Measurements from ENCODE around the gene MYO1B. TPM values are rescaled to one million over a fixed set of nuclear protein-coding genes. Genes with fewer than 3 reads are reported as not detected.
A peak's percentile ranks its signal among the peaks of the same experiment; 100 is the strongest.

MYO1B gene
- total and polyA plus RNA-seq, 2 of the 4 experiments (the other 2 are of a cell fraction): 57.2 to 116 TPM

GRCh38 chr2:191245869-191246531 is 796 bp downstream of the MYO1B start:
- peak overlapping the region; percentile 97 for H3K4me3 ChIP-seq (ENCODE audit: insufficient read depth, low read depth, low read length)
- H3K4ac ChIP-seq (ENCODE audit: low read depth, low read length): peak overlapping the region; percentile 95
- peak; percentile 65; the same call in 1 of the 2 replicates for TF ChIP-seq MXI1 (IDR thresholded peaks at IDR 0.05; ENCODE audit: borderline replicate concordance, low read depth, low read length)
- no peak for TF ChIP-seq CTCF (conservative IDR thresholded peaks at IDR 0.05; ENCODE audit: low read depth, low read length)
- TF ChIP-seq BHLHE40 (IDR thresholded peaks at IDR 0.05; ENCODE audit: low read depth, low read length): peak; percentile 90
- no peak for TF ChIP-seq RCOR1 (IDR thresholded peaks at IDR 0.05; ENCODE audit: insufficient replicate concordance, low read length)
- TF ChIP-seq MAZ (IDR thresholded peaks at IDR 0.05; ENCODE audit: borderline replicate concordance, low read depth, low read length): peak; percentile 48; the same call in 1 of the 2 replicates
- TF ChIP-seq SMC3 (IDR thresholded peaks at IDR 0.05; ENCODE audit: low read depth, low read length): 0 out of 2 replicates have a peak, but pooled peaks have one; percentile 9
- H2AK5ac ChIP-seq (ENCODE audit: low read depth, low read length): peak overlapping the region; percentile 92
- CTCF ChIA-PET: interaction anchor here (0.7 kb wide), 1 partner anchor 131 kb away, joined by 3 read pairs; no protein-coding TSS in a partner anchor
- H4K20me1 ChIP-seq (ENCODE audit: insufficient read depth, low read length): peaks cover 43% of the 10 kb centered on the region
- H3K27ac ChIP-seq (ENCODE audit: insufficient read depth, low read length): peak overlapping the region; percentile 97
- H2AK9ac ChIP-seq (replicated peaks; ENCODE audit: low read depth, low read length, poor library complexity): peak overlapping the region; percentile 96
- peak overlapping the region; percentile 26 for H2BK20ac ChIP-seq (ENCODE audit: low read depth, low read length)
- intact Hi-C loops (cut with micrococcal nuclease) (loop anchor here (1.0 to 5.0 kb wide), 5 partner anchors 19 to 166 kb away; no protein-coding TSS in a partner anchor), in situ Hi-C loops (cut with MboI; ENCODE audit: low sequenced_read_pairs) (no loop called here), dilution Hi-C loops (cut with HindIII; ENCODE audit: low sequenced_read_pairs, unreplicated experiment) (no loop called here)
- H2AFZ ChIP-seq (replicated peaks; ENCODE audit: low read length, poor library complexity): peak overlapping the region; percentile 93
- H3K9me3 ChIP-seq (ENCODE audit: control insufficient read depth, insufficient read depth, low read length): peaks cover 3% of the 10 kb centered on the region; the same call in 1 of the 2 replicates
- H3K79me1 ChIP-seq (ENCODE audit: low read depth in 1 of 2, low read length in 2 of 2): peaks cover 6 to 52% of the 10 kb centered on the region in 2 experiments; a peak in 3 of 4 replicates
- H4K91ac ChIP-seq (ENCODE audit: insufficient read depth, low read depth, low read length): peak overlapping the region; percentile 93
- no peaks in the 10 kb centered on the region for H3K27me3 ChIP-seq (ENCODE audit: control insufficient read depth, insufficient read depth, low read length)
- H3K56ac ChIP-seq (ENCODE audit: extremely low read depth, insufficient read depth, low read length): peak overlapping the region; percentile 92
- H3K4me1 ChIP-seq (ENCODE audit: control insufficient read depth, insufficient read depth, low read length): peaks cover 20% of the 10 kb centered on the region
- BruUV-seq (replicated peaks): no TSS peak
- H3K18ac ChIP-seq (ENCODE audit: low read depth, low read length): peak overlapping the region; percentile 91
- H2BK15ac ChIP-seq (ENCODE audit: low read depth, low read length): peak overlapping the region; percentile 71; the same call in 2 of the 3 replicates
- peak overlapping the region; percentile 89 for H2BK5ac ChIP-seq (ENCODE audit: low read depth, low read length, poor library complexity, severe bottlenecking)
- peaks cover 18% of the 10 kb centered on the region for H3K9me1 ChIP-seq (ENCODE audit: insufficient read depth, low read length)
- peak overlapping the region; percentile 98 for H3K23ac ChIP-seq (ENCODE audit: low read depth, low read length)
- WGBS, 2 experiments (ENCODE audit: extremely low coverage in 2 of 2, insufficient read length in 1 of 2): no CpG with 5 or more reads among the region's 34 CpGs
- H3K9ac ChIP-seq (ENCODE audit: low read depth, low read length): peak overlapping the region; percentile 97
- DNase-seq: peak; percentile 75
- peak overlapping the region; percentile 74 for H4K5ac ChIP-seq (ENCODE audit: low read depth, low read length)
- peak overlapping the region; percentile 85 for H2BK120ac ChIP-seq (ENCODE audit: low read depth, low read length)
- POLR2A ChIA-PET (ENCODE audit: unreplicated experiment): interaction anchor here (0.5 to 0.7 kb wide), 2 partner anchors 19 to 42 kb away, joined by 4 to 5 read pairs; no protein-coding TSS in a partner anchor
- peak overlapping the region; percentile 94 for H3K4me2 ChIP-seq (ENCODE audit: low read depth, low read length)
- ATAC-seq (ENCODE audit: low read depth): peak; percentile 36
- H3K14ac ChIP-seq (replicated peaks; ENCODE audit: low read depth, low read length): peak overlapping the region; percentile 96
- peaks cover 12% of the 10 kb centered on the region; the same call in 1 of the 2 replicates for H3K36me3 ChIP-seq (ENCODE audit: control insufficient read depth, insufficient read depth, low read length)
- peak overlapping the region; percentile 13 to 81 for H4K8ac ChIP-seq (ENCODE audit: low read depth in 2 of 2, low read length in 2 of 2)

Measured in IMR-90 (cell line).